GM12891 (cell line): ENCODE data around the gene OR10G7.
"Not testable (repeated sequence)": the region's sequence is repeated elsewhere in the genome, so short reads cannot be mapped to it uniquely, and the experiment has no call there.

Experiments
- DNase-seq: peaks from one replicate; pipeline ENCODE4 v3.0.0; 2011; ENCODE audit warnings: low spot score; ENCODE audit not compliant: insufficient read length
- FAIRE-seq: peaks from 2 replicates; lab custom pipeline; 2011; peaks lifted over from hg19 to GRCh38; lab: Jason Lieb, UNC
- PAX5 ChIP-seq: IDR thresholded peaks from 2 replicates; pipeline ENCODE4 v1.6.1; 2011; ENCODE audit warnings: low read length, moderate library complexity, mild to moderate bottlenecking; ENCODE audit not compliant: insufficient read depth, severe bottlenecking
- POLR2A ChIP-seq: IDR thresholded peaks from 2 replicates; pipeline ENCODE4 v1.6.1; 2011; ENCODE audit warnings: low read depth, low read length, control low read depth
- POLR2AphosphoS5 ChIP-seq: IDR thresholded peaks from 2 replicates; pipeline ENCODE4 v1.6.1; 2011; ENCODE audit warnings: low read depth, low read length, control low read depth
- POU2F2 ChIP-seq: IDR thresholded peaks from 2 replicates; pipeline ENCODE4 v1.6.1; 2011; ENCODE audit warnings: low read depth, mild to moderate bottlenecking, control low read depth, low read length, moderate library complexity
- SPI1 ChIP-seq: IDR thresholded peaks from 2 replicates; pipeline ENCODE4 v1.6.1; 2011; ENCODE audit warnings: low read depth, low read length, control low read depth
- TAF1 ChIP-seq: IDR thresholded peaks from 2 replicates; pipeline ENCODE4 v1.6.1; 2011; ENCODE audit warnings: low read depth, low read length, control low read depth

OR10G7 gene

DNA sequence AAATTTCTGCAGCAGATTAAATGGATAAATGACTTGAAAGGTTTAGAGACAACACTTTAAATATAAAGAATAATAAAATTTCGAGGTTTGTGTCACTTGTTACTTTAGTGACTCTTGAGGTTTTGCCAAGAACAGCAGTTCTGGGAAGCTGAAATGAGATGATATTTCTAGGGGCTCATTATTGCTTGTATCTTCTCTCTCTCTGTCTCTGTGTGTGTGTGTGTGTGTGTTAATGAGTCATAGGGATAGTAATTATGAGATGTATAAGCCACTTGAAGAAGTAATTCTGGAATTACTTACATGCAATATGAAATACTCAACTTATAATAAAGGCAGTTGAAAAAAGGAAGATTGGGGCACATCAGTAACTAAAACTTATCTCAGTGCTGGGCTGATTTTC lies 9.6 kb upstream of the OR10G7 start:
- DNase-seq, result no peak
- FAIRE-seq, result no peak
- TF ChIP-seq POLR2A, result no peak
- TF ChIP-seq POU2F2, result no peak
- no peak for TF ChIP-seq PAX5
- no peak for TF ChIP-seq TAF1
- no peak for TF ChIP-seq POLR2AphosphoS5
- TF ChIP-seq SPI1, result no peak

DNA sequence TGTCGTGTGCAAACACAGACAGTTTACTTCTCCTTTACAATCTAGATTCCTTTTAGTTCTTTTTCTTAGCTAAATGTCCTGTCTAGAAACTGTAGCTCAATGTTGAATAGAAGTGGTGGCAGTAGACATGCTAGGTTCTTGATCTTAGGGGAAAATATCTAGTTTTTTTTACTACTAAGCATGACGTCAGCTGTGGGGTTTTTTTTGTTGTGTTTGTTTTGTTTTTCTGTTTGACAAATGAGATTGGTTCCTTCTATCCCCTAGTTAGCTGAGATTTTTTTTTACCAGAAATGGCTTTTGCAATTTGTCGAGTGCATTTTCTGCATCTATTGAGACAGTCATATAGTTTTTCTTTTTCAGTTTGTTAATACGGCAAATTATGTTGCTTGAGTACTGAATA lies 2.3 kb upstream of the OR10G7 start:
- DNase-seq (no peak), FAIRE-seq (no peak)
- TF ChIP-seq POLR2AphosphoS5, result no peak
- TF ChIP-seq POU2F2, result no peak
- TF ChIP-seq POLR2A, result no peak
- no peak for TF ChIP-seq PAX5
- TF ChIP-seq SPI1, result no peak
- no peak for TF ChIP-seq TAF1

DNA sequence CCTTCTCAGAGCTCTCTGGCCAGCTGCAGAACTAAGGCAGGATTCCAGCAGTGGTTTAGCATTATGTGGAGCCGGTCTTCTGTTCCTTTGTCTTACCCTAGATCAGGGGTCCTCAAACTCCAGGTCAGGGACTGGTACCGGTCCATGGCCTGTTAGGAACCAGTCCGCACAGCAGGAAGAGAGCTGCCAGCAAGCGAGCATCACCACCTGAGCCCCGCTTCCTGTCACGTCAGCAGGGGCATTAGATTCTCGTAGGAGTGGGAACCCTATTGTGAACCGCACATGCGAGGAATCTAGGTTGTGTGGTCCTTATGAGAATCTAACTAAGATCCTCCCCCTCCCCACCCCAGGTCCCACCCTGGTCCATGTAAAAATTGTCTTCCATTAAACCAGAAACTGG lies 1.6 kb downstream of the OR10G7 start:
- DNase-seq, result no peak
- FAIRE-seq, result no peak
- TF ChIP-seq POLR2AphosphoS5, result no peak
- TF ChIP-seq POU2F2, result no peak
- no peak for TF ChIP-seq PAX5
- TF ChIP-seq POLR2A, result no peak
- no peak for TF ChIP-seq TAF1
- no peak for TF ChIP-seq SPI1

DNA sequence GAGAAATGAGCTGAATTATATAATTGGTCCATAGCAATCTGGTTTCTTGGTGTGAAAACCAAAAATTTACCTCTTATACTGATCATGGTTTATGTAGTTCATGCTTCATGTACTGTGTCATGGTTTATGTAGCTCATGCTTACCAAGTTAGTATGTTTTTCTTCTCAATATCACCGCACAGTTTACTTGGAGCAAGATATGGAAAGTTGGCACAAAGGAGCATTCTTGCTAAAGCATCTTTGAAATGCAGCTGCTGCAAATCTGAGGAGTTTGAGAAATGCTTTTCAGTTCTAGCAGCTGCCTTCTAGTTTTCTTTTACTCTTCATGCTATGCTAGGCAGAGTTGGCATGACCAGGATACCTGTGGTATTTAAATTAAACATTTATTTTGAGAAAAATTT lies 4.5 kb downstream of the OR10G7 start:
- DNase-seq (no peak), FAIRE-seq (no peak)
- TF ChIP-seq POU2F2 (no peak), TAF1 (no peak), SPI1 (no peak), PAX5 (no peak), POLR2A (no peak), POLR2AphosphoS5 (no peak)

GRCh38 chr11:124026498-124026897 lies 14.6 kb downstream of the OR10G7 start, which contains the start of gene OR10G8:
OR10G8 (plus strand) TSS chr11:124026798; CDS start chr11:124029623, 2,825 bp downstream.
- FAIRE-seq, result no peak
- DNase-seq, result no peak
- no peak for TF ChIP-seq POLR2A
- no peak for TF ChIP-seq POLR2AphosphoS5
- no peak for TF ChIP-seq PAX5
- TF ChIP-seq POU2F2, result no peak
- no peak for TF ChIP-seq SPI1
- TF ChIP-seq TAF1, result no peak

GRCh38 chr11:124015837-124016236 lies 25.3 kb downstream of the OR10G7 start:
- FAIRE-seq, result peak; percentile 69
- not testable (repeated sequence) for DNase-seq

DNA sequence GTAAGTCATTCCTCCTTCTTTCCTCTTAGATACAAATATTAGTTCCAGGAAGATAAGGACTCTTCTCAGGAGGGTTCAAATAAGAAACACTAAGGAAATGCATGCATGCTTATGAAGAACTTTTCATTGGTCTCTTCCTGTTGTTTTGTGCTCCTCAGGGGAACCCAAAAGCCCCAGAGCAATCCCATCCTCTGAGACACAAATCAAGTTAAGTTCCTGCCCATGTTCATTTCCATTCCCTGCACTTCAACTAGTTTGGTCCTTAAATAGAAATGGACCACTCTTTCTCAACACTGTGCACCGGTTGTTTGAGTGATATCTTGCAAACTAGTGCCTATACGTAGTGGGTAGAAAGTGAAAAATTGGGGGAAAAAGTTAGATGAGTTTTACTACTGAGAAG lies 28.4 kb downstream of the OR10G7 start, which contains the start of gene OR10G4:
Gene OR10G4 (plus strand): TSS at position 301 of the 400 bp plus-strand sequence. CDS start 2,578 bp downstream, outside the sequence.
- TF ChIP-seq POLR2A (no peak), TAF1 (no peak), POLR2AphosphoS5 (no peak), PAX5 (no peak), POU2F2 (no peak), SPI1 (no peak)
- FAIRE-seq, result no peak

GRCh38 chr11:123995119-123995518 lies 46.0 kb downstream of the OR10G7 start, which contains the start of gene OR10G6:
OR10G6 (minus strand) TSS chr11:123995161; CDS start chr11:123995161, 0 bp downstream.
- TF ChIP-seq TAF1 (no peak), PAX5 (no peak), SPI1 (no peak)
- no peak for FAIRE-seq
- no peak for DNase-seq

More for the DNA sequence above, 28.4 kb downstream of the OR10G7 start, which contains the start of gene OR10G4:
- no peak for DNase-seq
